K562 (cell line): ENCODE data around the gene MCEMP1. TPM values are rescaled to one million over a fixed set of nuclear protein-coding genes. Genes with fewer than 3 reads are reported as not detected.
A peak's percentile ranks its signal among the peaks of the same experiment; 100 is the strongest.

Experiments
- AFF1 ChIP-seq, 2 experiments: fragments of 450-650 bp; IDR thresholded peaks; 2 replicates each; pipeline ENCODE4 v1.6.1; 2018; ENCODE audit warnings: mild to moderate bottlenecking in 2 of 2, low read depth in 1 of 2; ENCODE audit not compliant: partially characterized antibody in 2 of 2
- CREB3 ChIP-seq: fragments of 450-650 bp; conservative IDR thresholded peaks from 2 replicates; pipeline ENCODE4 v1.6.1; 2016; ENCODE audit warnings: missing genetic modification characterization, low read depth, mild to moderate bottlenecking, missing compliant biosample characterization, moderate library complexity
- E2F1 ChIP-seq: sonication (generic); formaldehyde crosslinking; IDR thresholded peaks from 2 replicates; pipeline ENCODE4 v1.8.1; 2023; ENCODE audit warnings: mild to moderate bottlenecking, missing genetic modification reagents, moderate library complexity
- ELF1 ChIP-seq: fragments of 200-800 bp; sonication (Bioruptor generic); IDR thresholded peaks from 2 replicates; pipeline ENCODE4 v1.6.1; 2016; ENCODE audit warnings: missing genetic modification characterization, missing compliant biosample characterization
- FIP1L1 ChIP-seq: fragments of 200-400 bp; formaldehyde crosslinking; IDR thresholded peaks from 2 replicates; pipeline ENCODE4 v1.6.1; 2018; ENCODE audit warnings: mild to moderate bottlenecking, low read depth, low read length; ENCODE audit not compliant: poor library complexity, severe bottlenecking
- MED1 ChIP-seq: sonication (generic); formaldehyde crosslinking; IDR thresholded peaks from 2 replicates; pipeline ENCODE4 v1.8.1; 2023; ENCODE audit warnings: missing genetic modification reagents, borderline replicate concordance
- NFIX ChIP-seq: fragments of 250-450 bp; sonication (Bioruptor Pico); IDR thresholded peaks from 2 replicates; pipeline ENCODE4 v1.4.0; 2020; ENCODE audit warnings: low read depth, mild to moderate bottlenecking, moderate library complexity
- RERE ChIP-seq: sonication (generic); formaldehyde crosslinking; IDR thresholded peaks from 2 replicates; pipeline ENCODE4 v1.8.0; 2023; ENCODE audit warnings: missing genetic modification reagents, mild to moderate bottlenecking, borderline replicate concordance
- TAF1 ChIP-seq: IDR thresholded peaks from 2 replicates; pipeline ENCODE4 v1.6.1; 2011; ENCODE audit warnings: mild to moderate bottlenecking, low read length, moderate library complexity; ENCODE audit not compliant: insufficient read depth, control insufficient read depth, severe bottlenecking; ENCODE audit errors: extremely low read depth
- THRAP3 ChIP-seq: fragments of 450-650 bp; IDR thresholded peaks from 2 replicates; pipeline ENCODE4 v1.6.1; 2016; ENCODE audit warnings: mild to moderate bottlenecking, inconsistent platforms, borderline replicate concordance
- ZNF695 ChIP-seq: fragments of 450-650 bp; formaldehyde crosslinking; IDR thresholded peaks from 2 replicates; pipeline ENCODE4 v1.4.0; 2020; ENCODE audit warnings: mild to moderate bottlenecking, moderate library complexity
- polyA plus RNA-seq, 8 experiments: library from polyadenylated mRNA; depleted of rRNA in 4 of 8; stranded (reverse) in 5 of 8; unstranded in 3 of 8; fragments of >200 nt; fragmentation: Nextera tagmentation in 2 of 8; fragmentation: Illumina TruSeq in 1 of 8; extraction: Ambion mirVana in 2 of 8; extraction: Trizol in 1 of 8; gene quantifications; 2 replicates each; pipeline versions ENCODE4 v1.2.1 to v1.2.3, GENCODE V29; 2011 to 2014; ENCODE audit warnings: inconsistent platforms in 1 of 8, missing spikeins in 1 of 8
- total RNA-seq, 7 experiments: library from RNA; depleted of rRNA in 6 of 7; stranded (reverse); fragments of >200 nt in 6 of 7; fragmentation: Illumina TruSeq in 2 of 7; extraction: Trizol in 2 of 7; gene quantifications; 2 replicates each; pipeline versions ENCODE4 v1.2.1 to v1.2.3, GENCODE V29; 2011 to 2021; ENCODE audit warnings: low replicate concordance in 1 of 7

MCEMP1 gene
- total and polyA plus RNA-seq, 9 of the 15 experiments (the other 6 are each of a cell fraction or from before 2014, with no cell fraction given) = 0.11 to 1.8 (median 0.51) TPM

- TF ChIP-seq E2F1 = peak; percentile 72; the same call in 1 of the 2 replicates
- TF ChIP-seq TAF1 = peak; percentile 78
- no peak for TF ChIP-seq NFIX (CRISPR knock-in tag)
- no peak for TF ChIP-seq MED1
- TF ChIP-seq ZNF695 (CRISPR knock-in tag) = no peak
- TF ChIP-seq ELF1 = peak; percentile 98
- no peak for TF ChIP-seq CREB3 (tag)
- TF ChIP-seq AFF1 (IDR thresholded peaks at IDR 0.05; ENCODE audit: low read depth in 1 of 2, partially characterized antibody in 2 of 2) = peak in 1 of 2 experiments; percentile 80
- no peak for TF ChIP-seq RERE (CRISPR knock-in tag)
- no peak for TF ChIP-seq THRAP3
- TF ChIP-seq FIP1L1 = no peak
These were observed 47.4 kb upstream of the MCEMP1 start, which contains the start of the genes PET100 and XAB2 (continued) for GRCh38 chr19:7629347-7630054.
